ENCODE results near the gene RHOG.

The RHOG gene

DNA sequence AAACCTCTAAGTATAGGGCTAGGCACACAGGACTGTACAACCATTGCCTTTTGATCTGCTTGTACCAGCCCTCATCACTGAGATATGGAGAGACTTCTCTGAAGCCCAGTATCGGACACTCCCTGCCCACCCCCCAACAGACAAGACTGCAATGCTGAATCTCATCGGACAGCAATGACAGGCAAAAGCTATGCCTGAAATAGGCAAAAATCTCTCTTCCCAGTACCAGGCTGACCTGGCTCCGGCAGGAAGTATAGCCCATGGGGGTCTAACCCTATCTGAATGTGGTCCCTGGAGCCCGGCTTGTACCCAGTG lies 6.5 kb downstream of the RHOG start:
- H3K36me3 Mint-ChIP-seq (ENCODE audit: low read depth), result peaks cover 96% of the 10 kb centered on the region
- H3K4me3 Mint-ChIP-seq, result peak overlapping the region; percentile 88
- DNase-seq, result no peak
- H3K9me3 Mint-ChIP-seq, result no peaks in the 10 kb centered on the region
- H3K27me3 Mint-ChIP-seq, result no peaks in the 10 kb centered on the region
- peak overlapping the region; percentile 92 for H3K27ac Mint-ChIP-seq
- H3K4me1 Mint-ChIP-seq (ENCODE audit: low read depth), result peaks cover 86% of the 10 kb centered on the region

DNA sequence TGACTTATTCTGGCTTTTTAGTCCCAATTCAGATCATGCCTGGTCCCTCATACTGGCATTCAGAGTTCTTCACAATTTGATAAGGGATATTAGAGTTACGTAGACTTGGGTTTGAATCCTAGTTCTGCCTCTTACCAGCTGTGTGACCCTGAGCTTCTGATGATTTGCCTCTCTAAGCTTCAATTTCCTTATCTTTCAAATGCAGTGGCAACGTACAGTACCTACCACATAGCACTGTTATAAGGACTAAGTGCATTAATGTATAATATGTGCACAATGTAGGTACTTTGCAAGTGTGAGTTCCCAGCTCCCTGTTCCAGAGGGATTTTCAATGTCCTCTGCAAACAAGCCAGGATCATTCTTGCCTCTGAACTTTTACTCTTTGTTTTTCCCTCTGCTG lies 7.3 kb downstream of the RHOG start:
- Mint-ChIP-seq H3K27ac (peak overlapping the region; percentile 92), H3K4me1 (ENCODE audit: low read depth) (peaks cover 86% of the 10 kb centered on the region), H3K9me3 (no peaks in the 10 kb centered on the region), H3K27me3 (no peaks in the 10 kb centered on the region), H3K4me3 (peak overlapping the region; percentile 24), H3K36me3 (ENCODE audit: low read depth) (peaks cover 95% of the 10 kb centered on the region)
- DNase-seq, result no peak

- Mint-ChIP-seq H3K27ac (peak overlapping the region; percentile 92), H3K27me3 (no peaks in the 10 kb centered on the region), H3K9me3 (no peaks in the 10 kb centered on the region), H3K4me3 (peak overlapping the region; percentile 24), H3K36me3 (ENCODE audit: low read depth) (peaks cover 96% of the 10 kb centered on the region), H3K4me1 (ENCODE audit: low read depth) (peaks cover 84% of the 10 kb centered on the region)
- no peak for DNase-seq
These were observed 7.9 kb downstream of the RHOG start for GRCh38 chr11:3832816-3833215.

- Mint-ChIP-seq H3K36me3 (ENCODE audit: low read depth) (peaks cover 98% of the 10 kb centered on the region), H3K9me3 (no peaks in the 10 kb centered on the region), H3K27me3 (no peaks in the 10 kb centered on the region), H3K27ac (peak overlapping the region; percentile 92), H3K4me3 (peak overlapping the region; percentile 62), H3K4me1 (ENCODE audit: low read depth) (peaks cover 83% of the 10 kb centered on the region)
- no peak for DNase-seq
These were observed 9.2 kb downstream of the RHOG start for GRCh38 chr11:3831378-3832239.

- H3K27me3 Mint-ChIP-seq, result no peaks in the 10 kb centered on the region
- H3K36me3 Mint-ChIP-seq (ENCODE audit: low read depth), result peaks cover 99% of the 10 kb centered on the region
- no peak overlapping the region for H3K4me3 Mint-ChIP-seq
These were observed 10.0 kb downstream of the RHOG start for GRCh38 chr11:3830730-3831129.

GRCh38 chr11:3830088-3830487 lies 10.7 kb downstream of the RHOG start:
- no peaks in the 10 kb centered on the region for H3K9me3 Mint-ChIP-seq
- DNase-seq, result no peak
- H3K36me3 Mint-ChIP-seq (ENCODE audit: low read depth), result peaks cover 99% of the 10 kb centered on the region
- no peaks in the 10 kb centered on the region for H3K27me3 Mint-ChIP-seq
- peaks cover 81% of the 10 kb centered on the region for H3K4me1 Mint-ChIP-seq (ENCODE audit: low read depth)
- H3K27ac Mint-ChIP-seq, result peak overlapping the region; percentile 92
- no peak overlapping the region for H3K4me3 Mint-ChIP-seq

More at GRCh38 chr11:3830730-3831129, 10.0 kb downstream of the RHOG start:
- peaks cover 84% of the 10 kb centered on the region for H3K4me1 Mint-ChIP-seq (ENCODE audit: low read depth)
- H3K27ac Mint-ChIP-seq, result peak overlapping the region; percentile 92
- H3K9me3 Mint-ChIP-seq, result no peaks in the 10 kb centered on the region
- no peak for DNase-seq

- H3K27me3 Mint-ChIP-seq, result no peaks in the 10 kb centered on the region
These were observed 13.1 kb downstream of the RHOG start for GRCh38 chr11:3827434-3828186.

DNA sequence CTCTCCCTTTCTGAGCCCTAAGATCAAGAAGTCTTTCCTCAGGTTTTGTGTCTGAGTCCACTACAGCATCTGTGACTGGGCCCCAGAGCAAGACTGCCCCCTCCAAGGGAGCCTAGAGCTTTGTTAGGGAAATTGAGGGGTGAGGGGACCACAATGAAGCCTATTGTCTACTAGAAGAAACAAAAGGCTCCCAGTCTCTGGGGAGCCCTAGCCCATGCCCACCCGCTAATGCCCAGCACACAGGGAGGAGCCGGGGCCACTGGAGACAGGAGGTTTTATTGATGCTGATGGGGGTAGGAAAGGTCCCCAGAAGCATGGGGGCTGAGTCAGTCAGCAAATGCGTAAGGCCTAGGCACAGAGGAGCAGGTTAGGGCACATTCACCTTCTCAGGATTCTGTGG lies 14.0 kb downstream of the RHOG start:
- Mint-ChIP-seq H3K36me3 (ENCODE audit: low read depth) (peaks cover 85% of the 10 kb centered on the region), H3K27me3 (no peaks in the 10 kb centered on the region), H3K4me1 (ENCODE audit: low read depth) (peaks cover 65% of the 10 kb centered on the region), H3K27ac (peak overlapping the region; percentile 87), H3K4me3 (no peak overlapping the region), H3K9me3 (no peaks in the 10 kb centered on the region)
- no peak for DNase-seq

More at GRCh38 chr11:3827434-3828186, 13.1 kb downstream of the RHOG start:
- peak overlapping the region; percentile 87 for H3K27ac Mint-ChIP-seq
- H3K36me3 Mint-ChIP-seq (ENCODE audit: low read depth), result peaks cover 94% of the 10 kb centered on the region
- DNase-seq, result no peak
- peaks cover 74% of the 10 kb centered on the region for H3K4me1 Mint-ChIP-seq (ENCODE audit: low read depth)
- no peaks in the 10 kb centered on the region for H3K9me3 Mint-ChIP-seq
- H3K4me3 Mint-ChIP-seq, result no peak overlapping the region

DNA sequence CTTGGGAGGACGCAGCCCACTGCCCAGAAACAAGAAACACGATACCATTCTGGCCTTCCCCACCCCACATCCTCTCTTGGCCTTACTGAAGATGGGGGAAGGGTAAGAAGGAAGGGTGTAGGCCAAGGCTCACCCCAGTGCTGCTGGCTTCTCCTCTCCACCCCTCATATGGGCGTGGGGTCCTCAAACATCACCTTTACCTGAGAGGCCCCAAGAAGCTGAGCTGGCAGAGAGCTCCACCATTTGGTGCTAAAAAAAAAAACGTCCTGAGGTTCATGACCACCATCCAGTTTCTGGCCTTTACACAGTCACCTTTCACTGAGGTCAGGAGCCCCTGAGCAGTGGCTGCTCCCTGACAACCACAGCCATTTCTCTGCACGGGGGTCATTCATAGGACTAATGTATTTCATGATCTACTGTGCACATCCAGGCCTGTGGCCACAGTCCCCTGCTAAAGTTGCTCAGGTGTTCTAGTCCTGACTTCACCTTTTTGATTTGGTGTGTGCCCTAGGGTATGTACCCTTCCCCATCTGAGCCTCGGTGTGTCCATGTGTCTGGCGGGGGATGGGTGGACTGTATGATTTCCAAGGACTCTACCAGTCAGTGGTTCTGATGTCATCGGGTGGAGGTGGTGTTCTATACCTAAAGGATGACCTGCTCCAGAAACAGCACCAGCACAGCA lies 15.1 kb downstream of the RHOG start:
- H3K36me3 Mint-ChIP-seq (ENCODE audit: low read depth), result peaks cover 74% of the 10 kb centered on the region
- H3K27ac Mint-ChIP-seq, result peak overlapping the region; percentile 87
- no peaks in the 10 kb centered on the region for H3K9me3 Mint-ChIP-seq
- DNase-seq, result no peak
- H3K4me3 Mint-ChIP-seq, result no peak overlapping the region
- peaks cover 54% of the 10 kb centered on the region for H3K4me1 Mint-ChIP-seq (ENCODE audit: low read depth)
- no peaks in the 10 kb centered on the region for H3K27me3 Mint-ChIP-seq

DNA sequence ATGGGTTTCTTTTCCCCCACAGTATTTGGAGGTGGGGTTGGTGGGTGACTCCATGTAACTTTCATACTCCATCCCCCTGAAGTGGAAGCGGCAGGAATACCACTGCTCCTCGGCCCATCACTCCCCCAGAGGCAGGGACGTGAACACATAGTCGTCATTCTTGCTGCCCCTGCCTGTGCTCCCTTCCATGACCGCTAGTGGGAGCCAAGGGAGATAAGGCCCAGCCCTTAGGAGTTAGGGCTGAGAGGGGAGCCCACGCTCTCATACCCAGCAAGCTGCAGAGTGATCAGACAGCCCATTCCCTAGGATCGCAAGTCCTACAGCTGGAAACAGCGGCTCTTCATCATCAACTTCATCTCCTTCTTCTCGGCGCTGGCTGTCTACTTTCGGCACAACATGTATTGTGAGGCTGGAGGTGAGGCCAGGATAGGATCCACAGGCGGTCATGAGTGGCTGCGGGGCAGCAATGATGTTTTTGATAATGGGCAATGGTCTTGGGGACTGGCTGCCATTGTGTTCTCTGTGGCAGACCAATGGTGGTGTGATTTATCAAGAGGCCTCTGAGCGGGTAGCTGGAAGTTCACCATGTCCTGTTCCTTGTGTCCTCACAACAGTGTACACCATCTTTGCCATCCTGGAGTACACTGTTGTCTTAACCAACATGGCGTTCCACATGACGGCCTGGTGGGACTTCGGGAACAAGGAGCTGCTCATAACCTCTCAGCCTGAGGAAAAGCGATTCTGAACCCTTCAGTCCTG lies 15.9 kb downstream of the RHOG start:
- Mint-ChIP-seq H3K9me3 (no peaks in the 10 kb centered on the region), H3K27me3 (no peaks in the 10 kb centered on the region), H3K36me3 (ENCODE audit: low read depth) (peaks cover 73% of the 10 kb centered on the region), H3K27ac (peak overlapping the region; percentile 83), H3K4me1 (ENCODE audit: low read depth) (peaks cover 47% of the 10 kb centered on the region), H3K4me3 (no peak overlapping the region)
- DNase-seq, result peak; percentile 86

DNA sequence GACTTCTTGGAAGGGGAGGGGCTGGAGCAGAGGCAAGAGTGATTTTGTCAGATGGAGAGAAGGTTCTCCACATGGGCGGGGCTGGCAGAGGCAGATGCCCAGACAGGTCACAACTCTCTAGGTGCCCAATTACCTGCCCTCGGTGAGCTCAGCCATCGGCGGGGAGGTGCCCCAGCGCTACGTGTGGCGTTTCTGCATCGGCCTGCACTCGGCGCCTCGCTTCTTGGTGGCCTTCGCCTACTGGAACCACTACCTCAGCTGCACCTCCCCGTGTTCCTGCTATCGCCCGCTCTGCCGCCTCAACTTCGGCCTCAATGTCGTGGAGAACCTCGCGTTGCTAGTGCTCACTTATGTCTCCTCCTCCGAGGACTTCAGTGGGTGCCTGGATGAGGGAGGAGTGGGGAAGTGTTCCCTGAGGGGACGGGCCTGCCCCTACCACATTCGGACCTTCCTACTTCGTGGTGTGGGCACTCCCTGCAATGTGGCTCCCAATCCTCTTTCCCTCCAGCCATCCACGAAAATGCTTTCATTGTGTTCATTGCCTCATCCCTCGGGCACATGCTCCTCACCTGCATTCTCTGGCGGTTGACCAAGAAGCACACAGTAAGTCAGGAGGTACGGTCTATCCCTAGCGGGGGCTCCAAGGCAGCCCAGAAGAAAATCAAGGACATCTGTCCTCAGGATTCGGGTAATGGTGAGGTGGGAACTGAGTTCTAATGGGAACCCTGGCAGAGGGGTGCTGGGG lies 16.8 kb downstream of the RHOG start:
- Mint-ChIP-seq H3K36me3 (ENCODE audit: low read depth) (peaks cover 64% of the 10 kb centered on the region), H3K27me3 (no peaks in the 10 kb centered on the region), H3K27ac (peak overlapping the region; percentile 83), H3K4me3 (no peak overlapping the region), H3K4me1 (ENCODE audit: low read depth) (peaks cover 45% of the 10 kb centered on the region), H3K9me3 (no peaks in the 10 kb centered on the region)
- DNase-seq, result no peak

DNA sequence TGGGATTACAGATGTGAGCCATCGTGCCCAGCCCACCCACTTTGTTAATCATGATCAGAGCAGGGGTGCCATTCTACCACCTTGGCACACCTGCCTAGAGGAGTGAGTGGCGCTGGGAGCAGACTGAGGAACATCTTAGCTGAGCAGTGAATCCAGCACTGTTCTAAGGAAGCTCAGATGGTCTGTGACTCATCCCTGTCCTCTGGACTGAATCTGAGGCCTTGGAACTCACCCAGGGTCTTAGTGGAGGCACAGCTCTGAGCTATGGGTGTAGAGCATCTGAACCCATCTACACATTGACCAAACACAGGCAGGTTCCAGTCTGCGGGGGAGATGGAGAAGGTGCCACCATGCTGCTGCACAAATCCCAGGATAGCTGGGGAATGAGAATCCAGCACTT lies 17.5 kb downstream of the RHOG start:
- Mint-ChIP-seq H3K4me3 (no peak overlapping the region), H3K27ac (no peak overlapping the region)

GRCh38 chr11:3822312-3822711 lies 18.4 kb downstream of the RHOG start:
- DNase-seq, result no peak
- Mint-ChIP-seq H3K4me1 (ENCODE audit: low read depth) (peaks cover 36% of the 10 kb centered on the region), H3K27me3 (no peaks in the 10 kb centered on the region), H3K36me3 (ENCODE audit: low read depth) (peaks cover 54% of the 10 kb centered on the region), H3K4me3 (no peak overlapping the region), H3K27ac (no peak overlapping the region), H3K9me3 (no peaks in the 10 kb centered on the region)

More for the DNA sequence above, 17.5 kb downstream of the RHOG start:
- H3K27me3 Mint-ChIP-seq, result no peaks in the 10 kb centered on the region
- DNase-seq, result no peak
- peaks cover 44% of the 10 kb centered on the region for H3K4me1 Mint-ChIP-seq (ENCODE audit: low read depth)
- peaks cover 61% of the 10 kb centered on the region for H3K36me3 Mint-ChIP-seq (ENCODE audit: low read depth)
- H3K9me3 Mint-ChIP-seq, result no peaks in the 10 kb centered on the region

Measured in activated T-cell treated with anti-CD3 and anti-CD28 coated beads, Interleukin-2, amount 50 U/mL, for 24 hours (primary cell).